ENCODE measurements around the gene ARRDC2.

- TF ChIP-seq CTCF (IDR thresholded peaks at IDR 0.05) (no peak), POLR2A (IDR thresholded peaks at IDR 0.05) (no peak)
These were observed 35.7 kb downstream of the ARRDC2 start for GRCh38 chr19:18043676-18044075.
